GM12874 (cell line): ENCODE results near the gene HOXB8.

Source experiments
- TF ChIP-seq, protein P1 (sequence below): IDR thresholded peaks from 2 replicates; pipeline ENCODE4 v1.5.1; 2011; ENCODE audit warnings: low read depth, mild to moderate bottlenecking, control low read depth, low read length, moderate library complexity; ENCODE audit not compliant: insufficient read depth

Gene HOXB8

DNA sequence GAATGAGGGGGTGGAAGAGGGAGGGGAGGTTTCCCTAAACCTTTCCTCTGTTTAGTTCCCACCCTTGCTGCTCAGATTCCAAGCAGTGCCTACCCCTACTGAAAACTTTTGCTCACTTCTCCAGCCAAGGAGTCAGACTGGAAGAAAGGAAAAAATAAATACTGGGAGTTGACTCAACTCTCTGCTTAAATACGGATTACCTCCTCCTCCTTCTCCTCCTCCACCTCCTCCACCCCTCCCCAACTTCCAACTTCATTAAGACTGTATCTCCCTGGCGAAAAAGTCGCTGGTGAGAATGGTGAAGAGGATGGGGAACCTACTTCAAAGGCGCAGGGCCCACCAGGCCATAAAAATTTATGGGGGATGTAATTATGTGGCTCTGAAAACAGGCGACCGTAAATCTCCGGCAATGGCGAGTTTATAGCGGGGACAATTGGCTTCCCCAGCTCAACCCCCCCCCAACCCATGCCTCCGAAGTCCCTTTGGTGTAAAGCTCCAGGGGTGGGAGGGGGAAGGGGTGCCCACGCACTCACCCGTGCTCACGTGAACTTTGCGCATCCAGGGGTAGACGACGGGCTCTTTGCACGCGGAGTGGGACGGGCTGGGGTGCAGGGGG is 37.7 kb downstream of the HOXB8 start:
- TF ChIP-seq, protein P1, sequence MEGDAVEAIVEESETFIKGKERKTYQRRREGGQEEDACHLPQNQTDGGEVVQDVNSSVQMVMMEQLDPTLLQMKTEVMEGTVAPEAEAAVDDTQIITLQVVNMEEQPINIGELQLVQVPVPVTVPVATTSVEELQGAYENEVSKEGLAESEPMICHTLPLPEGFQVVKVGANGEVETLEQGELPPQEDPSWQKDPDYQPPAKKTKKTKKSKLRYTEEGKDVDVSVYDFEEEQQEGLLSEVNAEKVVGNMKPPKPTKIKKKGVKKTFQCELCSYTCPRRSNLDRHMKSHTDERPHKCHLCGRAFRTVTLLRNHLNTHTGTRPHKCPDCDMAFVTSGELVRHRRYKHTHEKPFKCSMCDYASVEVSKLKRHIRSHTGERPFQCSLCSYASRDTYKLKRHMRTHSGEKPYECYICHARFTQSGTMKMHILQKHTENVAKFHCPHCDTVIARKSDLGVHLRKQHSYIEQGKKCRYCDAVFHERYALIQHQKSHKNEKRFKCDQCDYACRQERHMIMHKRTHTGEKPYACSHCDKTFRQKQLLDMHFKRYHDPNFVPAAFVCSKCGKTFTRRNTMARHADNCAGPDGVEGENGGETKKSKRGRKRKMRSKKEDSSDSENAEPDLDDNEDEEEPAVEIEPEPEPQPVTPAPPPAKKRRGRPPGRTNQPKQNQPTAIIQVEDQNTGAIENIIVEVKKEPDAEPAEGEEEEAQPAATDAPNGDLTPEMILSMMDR: no peak

DNA sequence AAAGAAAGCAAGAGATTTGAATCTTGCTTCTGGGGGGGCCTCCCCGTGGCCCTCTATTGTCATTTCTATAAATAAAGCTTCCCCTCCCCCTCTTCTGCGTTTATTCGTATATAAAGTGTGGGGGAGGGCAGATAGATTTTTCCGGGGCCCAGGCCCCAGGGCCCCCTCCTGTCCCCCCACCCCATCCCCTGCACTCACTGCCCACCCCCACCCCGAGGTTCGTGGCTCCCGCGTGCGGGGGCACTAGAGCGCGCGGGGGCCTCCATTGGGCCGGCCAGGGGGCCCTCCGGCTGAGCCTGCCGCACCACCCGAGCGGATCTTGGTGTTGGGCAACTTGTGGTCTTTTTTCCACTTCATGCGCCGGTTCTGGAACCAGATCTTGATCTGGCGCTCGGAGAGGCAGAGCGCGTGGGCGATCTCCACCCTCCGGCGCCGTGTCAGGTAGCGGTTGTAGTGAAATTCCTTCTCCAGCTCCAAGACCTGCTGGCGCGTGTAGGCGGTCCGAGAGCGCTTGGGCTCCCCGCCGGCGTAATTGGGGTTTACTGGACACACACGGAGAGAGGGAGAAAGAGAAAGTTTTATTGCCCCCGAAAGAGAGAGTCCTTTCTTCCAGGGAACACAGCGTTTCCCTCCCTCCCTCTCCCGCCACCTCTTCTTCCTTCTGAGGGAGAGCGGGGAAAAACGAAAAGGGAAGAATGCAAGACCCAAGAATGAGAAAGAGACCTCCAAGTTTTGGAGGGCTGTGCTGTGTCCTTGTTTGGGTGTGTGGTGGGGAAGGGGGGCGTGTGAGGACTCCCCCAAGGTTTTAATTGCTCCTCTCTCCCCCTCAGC is 38.4 kb downstream of the HOXB8 start:
- TF ChIP-seq, protein P1: no peak

DNA sequence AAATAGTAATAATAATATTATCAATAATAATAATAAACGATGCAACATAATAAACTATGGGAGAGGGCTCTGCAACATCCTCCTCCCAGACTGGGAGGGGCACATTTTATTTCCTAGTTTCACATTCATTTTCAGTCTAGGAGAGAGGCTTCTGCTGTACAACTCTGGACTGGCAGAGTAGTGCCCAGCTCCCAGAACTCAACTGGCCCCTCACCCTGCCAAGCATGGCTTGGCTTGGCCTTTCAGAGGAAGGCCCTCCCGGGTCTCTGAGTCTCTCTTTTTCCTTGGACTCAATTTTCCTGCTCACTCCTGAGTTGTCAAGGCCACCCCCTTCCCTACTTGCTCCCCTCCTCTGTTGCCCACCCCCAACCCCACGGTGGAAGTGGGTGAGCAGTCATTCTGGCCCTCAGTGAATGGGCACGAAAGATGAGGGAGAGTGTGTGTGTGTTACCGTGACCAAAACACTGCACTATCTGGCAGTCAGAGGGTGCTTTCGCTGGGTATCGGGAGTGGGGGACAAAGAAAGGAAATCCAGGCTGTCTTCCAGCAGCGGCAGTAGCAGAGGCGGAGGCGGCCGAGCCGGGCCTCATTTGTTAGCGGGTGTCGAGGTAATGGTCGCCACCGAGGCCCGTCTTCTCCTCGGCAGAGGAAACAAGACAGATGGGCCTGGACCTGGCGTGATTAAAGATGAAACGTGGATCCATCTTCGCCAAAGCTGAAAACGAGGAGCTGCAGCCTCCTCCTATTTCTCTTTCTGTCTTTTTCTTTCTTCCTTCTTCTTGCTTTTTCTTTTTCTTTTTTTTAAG is 39.2 kb downstream of the HOXB8 start:
- TF ChIP-seq, protein P1: no peak

DNA sequence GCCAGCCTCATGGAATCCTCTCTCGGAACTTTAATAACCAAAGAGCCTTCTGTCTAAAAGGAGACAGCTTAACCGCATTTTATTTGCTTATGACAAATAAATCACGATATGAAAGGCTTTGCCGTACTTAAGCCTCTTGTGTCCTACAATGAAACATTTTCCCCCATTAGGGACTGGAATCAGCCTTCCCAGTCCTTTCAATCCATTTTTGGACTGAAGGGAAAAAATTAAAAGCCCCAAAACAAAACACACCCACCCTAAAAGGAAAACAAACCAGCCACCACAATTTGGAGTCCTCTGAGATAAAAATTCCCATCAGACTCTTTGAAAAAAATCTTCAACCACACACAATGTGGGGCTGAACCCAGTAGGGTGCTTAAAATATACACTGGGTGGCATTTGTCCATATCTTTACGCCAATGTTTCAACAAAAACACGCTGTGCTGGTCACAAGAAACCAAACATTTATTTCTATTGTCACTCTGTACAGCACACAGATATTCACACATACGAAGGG is 40.0 kb downstream of the HOXB8 start:
- TF ChIP-seq, protein P1: no peak

- TF ChIP-seq, protein P1: no peak
Observed at GRCh38 chr17:48574505-48575065, 40.5 kb downstream of the HOXB8 start.

DNA sequence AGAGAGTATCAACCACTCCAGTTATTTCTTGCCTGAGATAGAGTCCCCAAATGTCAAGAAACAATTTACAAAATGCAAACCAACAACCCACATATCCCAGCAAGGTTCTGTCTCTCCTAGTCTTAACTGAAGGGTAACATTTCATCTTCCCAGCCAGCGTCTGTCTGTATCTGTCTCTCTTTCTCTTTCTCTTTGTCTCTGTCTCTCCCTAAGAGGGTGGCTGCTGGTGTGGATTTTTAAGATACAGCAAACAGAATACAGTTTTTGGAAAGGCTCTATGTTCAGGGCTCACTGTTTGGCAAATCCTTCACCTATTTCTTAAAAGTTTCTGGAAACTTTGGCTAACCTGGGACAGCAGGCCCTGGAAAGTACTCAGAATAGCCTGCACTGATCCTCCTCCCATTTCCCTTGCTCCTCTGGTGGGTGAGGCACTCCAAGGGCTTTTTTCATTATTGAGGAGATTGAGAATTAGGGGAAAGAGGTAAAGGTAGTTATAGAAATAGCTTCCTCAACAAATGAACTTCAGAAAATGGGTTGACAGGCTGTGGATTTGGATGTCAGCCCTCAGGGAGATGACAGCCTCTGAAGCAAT is 43.2 kb downstream of the HOXB8 start:
- TF ChIP-seq, protein P1: no peak
